Hepatocyte (in vitro differentiated cells): ENCODE data around the gene CAPN13.

Experiments
- EZH2 ChIP-seq: fragments of 200-600 bp; sonication (generic); IDR thresholded peaks from 2 replicates; pipeline ENCODE4 v1.6.1; 2016; ENCODE audit warnings: antibody characterized with exemption, mild to moderate bottlenecking, borderline replicate concordance
- EZH2phosphoT487 ChIP-seq: fragments of 200-600 bp; sonication (generic); IDR thresholded peaks from one replicate; pipeline ENCODE4 v1.6.1; 2018; ENCODE audit warnings: antibody characterized with exemption, mild to moderate bottlenecking, low read depth, moderate library complexity; ENCODE audit not compliant: unreplicated experiment, severe bottlenecking
- TF ChIP-seq, protein P1 (sequence below): fragments of 200-600 bp; sonication (generic); IDR thresholded peaks from 2 replicates; pipeline ENCODE4 v1.5.1; 2016; ENCODE audit warnings: antibody characterized with exemption, mild to moderate bottlenecking; ENCODE audit not compliant: poor library complexity

DNA sequence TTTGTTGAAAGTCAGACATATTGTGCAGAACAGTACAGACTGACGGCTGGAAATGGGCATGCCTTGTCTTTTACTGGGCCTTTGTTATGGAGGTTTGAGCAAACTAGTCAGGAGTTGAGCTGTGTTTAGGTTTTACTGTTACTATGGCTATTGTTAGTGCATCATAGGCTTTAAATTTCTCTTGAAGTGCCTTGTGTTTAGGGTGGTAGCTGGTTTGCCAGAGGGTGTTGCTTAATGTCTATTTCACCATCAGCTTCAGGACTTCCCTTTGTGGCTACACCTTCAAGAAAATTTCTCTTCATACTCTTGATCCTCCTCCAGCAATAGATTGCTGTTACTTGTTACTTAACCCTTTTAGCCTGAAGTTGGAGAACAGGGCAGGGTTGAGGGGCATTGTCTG, 104.6 kb downstream of the CAPN13 start:
- TF ChIP-seq, protein P1, sequence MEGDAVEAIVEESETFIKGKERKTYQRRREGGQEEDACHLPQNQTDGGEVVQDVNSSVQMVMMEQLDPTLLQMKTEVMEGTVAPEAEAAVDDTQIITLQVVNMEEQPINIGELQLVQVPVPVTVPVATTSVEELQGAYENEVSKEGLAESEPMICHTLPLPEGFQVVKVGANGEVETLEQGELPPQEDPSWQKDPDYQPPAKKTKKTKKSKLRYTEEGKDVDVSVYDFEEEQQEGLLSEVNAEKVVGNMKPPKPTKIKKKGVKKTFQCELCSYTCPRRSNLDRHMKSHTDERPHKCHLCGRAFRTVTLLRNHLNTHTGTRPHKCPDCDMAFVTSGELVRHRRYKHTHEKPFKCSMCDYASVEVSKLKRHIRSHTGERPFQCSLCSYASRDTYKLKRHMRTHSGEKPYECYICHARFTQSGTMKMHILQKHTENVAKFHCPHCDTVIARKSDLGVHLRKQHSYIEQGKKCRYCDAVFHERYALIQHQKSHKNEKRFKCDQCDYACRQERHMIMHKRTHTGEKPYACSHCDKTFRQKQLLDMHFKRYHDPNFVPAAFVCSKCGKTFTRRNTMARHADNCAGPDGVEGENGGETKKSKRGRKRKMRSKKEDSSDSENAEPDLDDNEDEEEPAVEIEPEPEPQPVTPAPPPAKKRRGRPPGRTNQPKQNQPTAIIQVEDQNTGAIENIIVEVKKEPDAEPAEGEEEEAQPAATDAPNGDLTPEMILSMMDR = no peak
- TF ChIP-seq EZH2phosphoT487 (no peak), EZH2 (no peak)
